Epithelial cell of proximal tubule (primary cell): ENCODE data around the gene VEZT. TPM values are rescaled to one million over a fixed set of nuclear protein-coding genes. Genes with fewer than 3 reads are reported as not detected.

Source experiments
- DNase-seq: peaks from one replicate; pipeline ENCODE4 v3.0.0-alpha.2; 2011; ENCODE audit warnings: low read depth
- H3K4me3 ChIP-seq: 2 replicates; pipeline ENCODE4 v1.5.1; 2011; ENCODE audit warnings: low read depth, mild to moderate bottlenecking, low read length
- CTCF ChIP-seq: conservative IDR thresholded peaks from 2 replicates; pipeline ENCODE4 v1.5.1; 2012; ENCODE audit warnings: low read depth, mild to moderate bottlenecking, low read length
- total RNA-seq: library from RNA; depleted of rRNA; stranded (reverse); fragments of >200 nt; gene quantifications from 2 replicates; pipeline ENCODE4 v1.2.3, GENCODE V29; 2015

VEZT gene
- total RNA-seq, 1 donor from 2014 or later = 99.4 TPM

- H3K4me3 ChIP-seq = no peak overlapping the region
- no peak for TF ChIP-seq CTCF
- no peak for DNase-seq
These were observed 107.9 kb downstream of the VEZT start for GRCh38 chr12:95325501-95325900.

- no peak for TF ChIP-seq CTCF
- H3K4me3 ChIP-seq = no peak overlapping the region
- DNase-seq = no peak
These were observed 108.8 kb downstream of the VEZT start for GRCh38 chr12:95326445-95326844.

- no peak overlapping the region for H3K4me3 ChIP-seq
- TF ChIP-seq CTCF = no peak
- DNase-seq = no peak
These were observed 109.2 kb downstream of the VEZT start for GRCh38 chr12:95326855-95327254.

GRCh38 chr12:95328708-95329107 lies 111.1 kb downstream of the VEZT start:
- H3K4me3 ChIP-seq = no peak overlapping the region
- no peak for TF ChIP-seq CTCF
- no peak for DNase-seq

- no peak for DNase-seq
- no peak for TF ChIP-seq CTCF
- no peak overlapping the region for H3K4me3 ChIP-seq
These were observed 118.3 kb downstream of the VEZT start for GRCh38 chr12:95335948-95336347.

- no peak overlapping the region for H3K4me3 ChIP-seq
- TF ChIP-seq CTCF = peak; percentile 98
- DNase-seq = peak; percentile 32
These were observed 118.9 kb downstream of the VEZT start for GRCh38 chr12:95336387-95337067.

GRCh38 chr12:95337146-95337545 lies 119.5 kb downstream of the VEZT start:
- no peak for TF ChIP-seq CTCF
- no peak for DNase-seq
- no peak overlapping the region for H3K4me3 ChIP-seq
